ENCODE results near the gene MMP10.

- no peak for TF ChIP-seq HDGF (IDR thresholded peaks at IDR 0.05; ENCODE audit: borderline replicate concordance)
- no peak for TF ChIP-seq ARNT (IDR thresholded peaks at IDR 0.05)
- TF ChIP-seq FOXM1 (IDR thresholded peaks at IDR 0.05; ENCODE audit: borderline replicate concordance): no peak
Observed at GRCh38 chr11:102806296-102806695, 25.9 kb upstream of the MMP10 start.

Measured in HEK293T (cell line).